ENCODE data around the gene SMIM10L2A.
"Not testable (repeated sequence)": the region's sequence is repeated elsewhere in the genome, so short reads cannot be mapped to it uniquely, and the experiment has no call there.

The SMIM10L2A gene

GRCh38 chrX:135453381-135453780 lies 31.6 kb downstream of the SMIM10L2A start:
- no peak for DNase-seq (ENCODE audit: low read depth in 2 of 2)
- H3K4me3 ChIP-seq (replicated peaks in 1 of 2; ENCODE audit: low read depth in 2 of 2, low read length in 2 of 2), result no peak overlapping the region
- no peak for TF ChIP-seq CTCF (IDR thresholded peaks at IDR 0.05; ENCODE audit: low read depth, low read length)

GRCh38 chrX:135454816-135455215 lies 33.1 kb downstream of the SMIM10L2A start:
- H3K4me3 ChIP-seq (replicated peaks in 1 of 2; ENCODE audit: low read depth in 2 of 2, low read length in 2 of 2), result no peak overlapping the region
- no peak for TF ChIP-seq CTCF (IDR thresholded peaks at IDR 0.05; ENCODE audit: low read depth, low read length)
- DNase-seq (ENCODE audit: low read depth in 2 of 2), result peak in 1 of 2 donors; percentile 11

- H3K4me3 ChIP-seq (replicated peaks in 1 of 2; ENCODE audit: low read depth in 2 of 2, low read length in 2 of 2); DNase-seq (ENCODE audit: low read depth in 2 of 2): not testable (repeated sequence)
Observed at GRCh38 chrX:135461756-135462155, 40.0 kb downstream of the SMIM10L2A start.

GRCh38 chrX:135463937-135464336 lies 42.2 kb downstream of the SMIM10L2A start:
- H3K4me3 ChIP-seq (replicated peaks in 1 of 2; ENCODE audit: low read depth in 2 of 2, low read length in 2 of 2), result no peak overlapping the region
- peak; percentile 29 for TF ChIP-seq CTCF (IDR thresholded peaks at IDR 0.05; ENCODE audit: low read depth, low read length)
- DNase-seq (ENCODE audit: low read depth in 2 of 2), result peak; percentile 7 to 25

- no peak for DNase-seq (ENCODE audit: low read depth in 2 of 2)
- no peak for TF ChIP-seq CTCF (IDR thresholded peaks at IDR 0.05; ENCODE audit: low read depth, low read length)
Observed at GRCh38 chrX:135476378-135476777, 54.6 kb downstream of the SMIM10L2A start.

GRCh38 chrX:135477576-135477975 lies 55.8 kb downstream of the SMIM10L2A start:
- TF ChIP-seq CTCF (IDR thresholded peaks at IDR 0.05; ENCODE audit: low read depth, low read length), result peak; percentile 42
- DNase-seq (ENCODE audit: low read depth in 2 of 2), result peak; percentile 75 to 89
- H3K4me3 ChIP-seq (replicated peaks in 1 of 2; ENCODE audit: low read depth in 2 of 2, low read length in 2 of 2), result no peak overlapping the region

More at GRCh38 chrX:135476378-135476777, 54.6 kb downstream of the SMIM10L2A start:
- H3K4me3 ChIP-seq (replicated peaks in 1 of 2; ENCODE audit: low read depth in 2 of 2, low read length in 2 of 2), result no peak overlapping the region

All from cardiac fibroblast (primary cell).